HFFc6 (cell line): ENCODE measurements around the gene STYXL1. TPM values are rescaled to one million over a fixed set of nuclear protein-coding genes. Genes with fewer than 3 reads are reported as not detected.

ENCODE experiments used
- DNase-seq: peaks from one replicate; pipeline ENCODE4 v3.0.0-alpha.2; 2018
- H3K27ac Mint-ChIP-seq: 2 replicates; pipeline ENCODE4 v1.8.0; 2020; ENCODE audit warnings: mild to moderate bottlenecking, mixed read lengths
- H3K27me3 Mint-ChIP-seq: 2 replicates; pipeline ENCODE4 v1.8.0; 2021; ENCODE audit warnings: mild to moderate bottlenecking, moderate library complexity, mixed read lengths; ENCODE audit not compliant: insufficient read depth
- H3K36me3 Mint-ChIP-seq: 2 replicates; pipeline ENCODE4 v1.8.0; 2021; ENCODE audit warnings: low read depth, mixed read lengths
- H3K4me1 Mint-ChIP-seq: 2 replicates; pipeline ENCODE4 v1.8.0; 2020; ENCODE audit warnings: low read depth, mixed read lengths
- H3K4me3 Mint-ChIP-seq: 2 replicates; pipeline ENCODE4 v1.8.0; 2020; ENCODE audit warnings: mild to moderate bottlenecking, moderate library complexity, mixed read lengths
- H3K9me3 Mint-ChIP-seq: 2 replicates; pipeline ENCODE4 v1.8.0; 2020; ENCODE audit warnings: mild to moderate bottlenecking, mixed read lengths
- total RNA-seq, 6 experiments: library from RNA; stranded (reverse); fragmentation: NEBNext Ultra II Directional; extraction: Animal tissue kit (Norgen Biotek cat#: 25700); gene quantifications; 2 replicates in 1 of 6; 3 replicates in 5 of 6; pipeline ENCODE4 v1.2.3, GENCODE V29; 2021
- TF ChIP-seq, protein P1 (sequence below): fragments of 200-600 bp; sonication (generic); IDR thresholded peaks from 2 replicates; pipeline ENCODE4 v1.5.0; 2021; ENCODE audit warnings: antibody characterized with exemption, mild to moderate bottlenecking

The STYXL1 gene
- total RNA-seq, 6 experiments from 2014 or later: 29.6 to 38.3 (median 32.0) TPM

- TF ChIP-seq, protein P1, sequence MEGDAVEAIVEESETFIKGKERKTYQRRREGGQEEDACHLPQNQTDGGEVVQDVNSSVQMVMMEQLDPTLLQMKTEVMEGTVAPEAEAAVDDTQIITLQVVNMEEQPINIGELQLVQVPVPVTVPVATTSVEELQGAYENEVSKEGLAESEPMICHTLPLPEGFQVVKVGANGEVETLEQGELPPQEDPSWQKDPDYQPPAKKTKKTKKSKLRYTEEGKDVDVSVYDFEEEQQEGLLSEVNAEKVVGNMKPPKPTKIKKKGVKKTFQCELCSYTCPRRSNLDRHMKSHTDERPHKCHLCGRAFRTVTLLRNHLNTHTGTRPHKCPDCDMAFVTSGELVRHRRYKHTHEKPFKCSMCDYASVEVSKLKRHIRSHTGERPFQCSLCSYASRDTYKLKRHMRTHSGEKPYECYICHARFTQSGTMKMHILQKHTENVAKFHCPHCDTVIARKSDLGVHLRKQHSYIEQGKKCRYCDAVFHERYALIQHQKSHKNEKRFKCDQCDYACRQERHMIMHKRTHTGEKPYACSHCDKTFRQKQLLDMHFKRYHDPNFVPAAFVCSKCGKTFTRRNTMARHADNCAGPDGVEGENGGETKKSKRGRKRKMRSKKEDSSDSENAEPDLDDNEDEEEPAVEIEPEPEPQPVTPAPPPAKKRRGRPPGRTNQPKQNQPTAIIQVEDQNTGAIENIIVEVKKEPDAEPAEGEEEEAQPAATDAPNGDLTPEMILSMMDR: no peak
- H3K27me3 Mint-ChIP-seq: peaks cover 13% of the 10 kb centered on the region
- no peak overlapping the region for H3K4me3 Mint-ChIP-seq
- H3K27ac Mint-ChIP-seq: no peak overlapping the region
- peaks cover 4% of the 10 kb centered on the region; the same call in 1 of the 2 replicates for H3K36me3 Mint-ChIP-seq
- no peak for DNase-seq
- no peaks in the 10 kb centered on the region for H3K4me1 Mint-ChIP-seq
- no peaks in the 10 kb centered on the region for H3K9me3 Mint-ChIP-seq
These were observed 67.2 kb downstream of the STYXL1 start for GRCh38 chr7:75980430-75981202.

DNA sequence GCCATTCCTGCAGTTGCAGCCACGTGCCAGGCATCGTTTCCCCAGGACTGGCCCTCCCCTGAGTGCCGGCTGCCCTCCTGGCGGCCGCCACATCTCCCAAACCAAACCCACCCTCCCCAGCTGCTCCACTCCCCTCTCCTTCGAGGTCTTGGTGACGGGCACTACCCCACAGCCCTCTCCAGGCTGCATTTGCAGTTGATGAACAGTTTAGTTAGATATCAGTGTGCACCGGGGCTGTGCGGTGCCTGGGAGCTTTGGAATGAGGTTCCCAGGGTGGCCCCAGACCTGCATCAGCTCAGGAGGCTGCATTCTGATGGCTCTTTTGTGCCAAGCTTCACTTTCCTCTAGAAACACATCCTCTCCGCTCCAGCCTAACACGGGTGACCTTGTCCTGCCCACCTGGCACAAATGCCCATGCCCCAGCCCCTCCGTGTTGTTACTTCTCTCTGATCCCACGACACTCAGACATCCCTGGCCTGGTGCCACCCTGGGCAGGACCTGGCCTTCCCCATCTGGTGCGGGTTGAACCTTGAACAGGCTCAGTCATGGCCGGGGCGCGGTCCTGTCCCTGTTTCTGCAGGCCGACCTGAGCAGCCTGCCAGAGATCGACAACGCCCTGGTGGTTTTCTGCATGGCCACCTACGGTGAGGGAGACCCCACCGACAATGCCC, 67.9 kb downstream of the STYXL1 start:
- DNase-seq: no peak
- TF ChIP-seq, protein P1: no peak
- Mint-ChIP-seq H3K4me3 (no peak overlapping the region), H3K27ac (no peak overlapping the region), H3K27me3 (peaks cover 13% of the 10 kb centered on the region), H3K36me3 (peaks cover 4% of the 10 kb centered on the region; the same call in 1 of the 2 replicates), H3K4me1 (no peaks in the 10 kb centered on the region), H3K9me3 (no peaks in the 10 kb centered on the region)

- DNase-seq: no peak
- no peaks in the 10 kb centered on the region for H3K4me1 Mint-ChIP-seq
- TF ChIP-seq, protein P1: no peak
- H3K36me3 Mint-ChIP-seq: peaks cover 8% of the 10 kb centered on the region
- no peak overlapping the region for H3K4me3 Mint-ChIP-seq
- H3K27ac Mint-ChIP-seq: no peak overlapping the region
- H3K9me3 Mint-ChIP-seq: no peaks in the 10 kb centered on the region
- peaks cover 11% of the 10 kb centered on the region for H3K27me3 Mint-ChIP-seq
These were observed 70.1 kb downstream of the STYXL1 start for GRCh38 chr7:75977743-75978142.

DNA sequence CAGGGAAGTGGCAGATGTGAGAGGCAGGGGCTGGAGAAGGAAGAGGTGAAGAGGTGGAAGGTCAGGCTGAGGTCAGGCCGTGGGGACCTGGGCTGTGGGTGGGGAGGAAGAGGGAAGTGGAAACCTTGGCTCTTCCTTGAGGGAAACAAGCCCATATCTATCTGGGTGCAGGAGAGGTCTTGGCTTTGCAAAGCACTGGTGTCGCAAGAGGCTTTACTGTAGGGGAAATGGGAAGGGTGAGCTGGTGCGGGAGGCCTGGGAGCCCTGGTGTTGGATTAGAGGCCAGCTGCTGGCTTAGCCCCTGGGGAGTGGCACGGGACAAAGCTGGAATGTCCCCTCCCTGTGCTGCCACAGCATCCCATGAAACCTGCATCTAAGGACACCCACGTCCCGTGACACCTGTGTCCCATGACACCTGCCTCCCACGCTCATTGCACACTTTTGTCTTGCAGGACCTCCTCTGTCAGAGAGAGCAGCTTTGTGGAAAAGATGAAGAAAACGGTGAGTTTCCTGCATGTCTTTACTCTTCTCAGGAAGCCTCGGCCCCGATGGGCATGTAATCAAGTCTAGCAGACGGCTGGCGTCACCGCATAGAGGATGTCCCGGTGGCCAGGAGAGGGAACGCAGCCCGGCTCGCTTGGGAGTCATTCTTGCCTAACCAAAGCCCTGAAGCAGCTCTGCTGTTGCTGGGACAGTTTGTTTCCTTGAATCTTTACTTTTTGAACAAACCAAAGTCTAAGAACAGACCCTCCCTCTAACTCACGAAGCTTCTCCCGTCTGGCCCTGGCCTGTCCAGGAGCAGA, 75.6 kb downstream of the STYXL1 start:
- Mint-ChIP-seq H3K9me3 (no peaks in the 10 kb centered on the region), H3K4me3 (no peak overlapping the region), H3K27ac (no peak overlapping the region), H3K36me3 (peaks cover 4% of the 10 kb centered on the region; the same call in 1 of the 2 replicates), H3K4me1 (no peaks in the 10 kb centered on the region), H3K27me3 (no peaks in the 10 kb centered on the region)
- no peak for DNase-seq
- TF ChIP-seq, protein P1: peak; percentile 52

DNA sequence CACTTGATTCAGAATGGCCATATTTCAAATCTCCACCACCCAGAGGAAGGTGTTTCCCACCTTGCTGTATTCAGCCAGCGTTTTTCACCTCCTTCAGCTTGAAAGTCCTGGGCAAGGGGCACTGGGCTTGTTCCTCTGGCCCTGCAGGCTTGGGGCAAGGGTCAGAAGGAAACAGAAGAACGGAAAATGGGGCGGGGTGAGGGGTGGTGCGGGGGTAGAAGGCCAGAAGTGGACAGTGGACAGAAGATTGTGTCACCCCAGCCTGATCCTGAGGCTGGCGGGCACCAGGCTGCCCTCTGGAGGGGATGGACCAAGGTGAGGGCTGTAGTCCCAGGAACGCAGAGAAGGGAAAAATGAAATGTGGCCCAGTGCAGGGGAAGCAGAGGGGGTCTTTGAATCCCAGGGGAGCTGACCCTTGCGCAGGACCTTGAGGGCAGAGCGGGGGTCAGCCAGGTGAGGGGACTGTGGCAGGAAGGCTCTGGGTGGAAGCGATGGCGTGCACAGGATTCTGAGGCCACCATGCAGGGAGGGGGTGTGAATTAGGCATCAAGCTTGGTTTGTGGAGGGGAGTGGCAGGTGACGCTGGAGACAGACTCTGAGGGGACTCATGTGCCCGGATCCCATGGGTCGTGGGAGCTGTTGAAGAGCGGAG, 76.4 kb downstream of the STYXL1 start:
- peaks cover 5% of the 10 kb centered on the region for H3K4me1 Mint-ChIP-seq
- H3K36me3 Mint-ChIP-seq: peaks cover 4% of the 10 kb centered on the region; the same call in 1 of the 2 replicates
- H3K9me3 Mint-ChIP-seq: no peaks in the 10 kb centered on the region
- H3K27me3 Mint-ChIP-seq: no peaks in the 10 kb centered on the region
- H3K4me3 Mint-ChIP-seq: no peak overlapping the region
- TF ChIP-seq, protein P1: no peak
- H3K27ac Mint-ChIP-seq: no peak overlapping the region
- no peak for DNase-seq
